ENCODE measurements around the gene KCNJ16.

Gene KCNJ16

DNA sequence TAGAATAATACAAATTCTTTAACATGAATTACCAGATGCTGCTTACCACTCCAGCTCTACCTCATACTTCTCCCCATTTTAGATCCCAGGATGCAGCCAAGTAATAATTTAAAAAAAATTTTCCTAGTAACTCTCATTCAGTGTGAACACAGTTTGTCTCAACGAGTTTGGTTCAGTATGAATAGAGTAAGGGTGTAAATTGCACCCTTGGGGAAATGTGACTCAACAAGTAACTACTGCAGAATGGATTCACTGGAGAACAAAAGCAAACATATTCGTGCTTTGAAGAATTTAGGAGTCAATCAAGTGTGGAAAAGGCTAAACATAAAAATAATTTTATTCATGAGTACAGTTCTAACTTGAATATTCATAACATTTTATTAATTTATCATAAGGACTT lies 23.0 kb downstream of the KCNJ16 start:
- no peak for DNase-seq (ENCODE audit: low read depth in 2 of 2)

DNA sequence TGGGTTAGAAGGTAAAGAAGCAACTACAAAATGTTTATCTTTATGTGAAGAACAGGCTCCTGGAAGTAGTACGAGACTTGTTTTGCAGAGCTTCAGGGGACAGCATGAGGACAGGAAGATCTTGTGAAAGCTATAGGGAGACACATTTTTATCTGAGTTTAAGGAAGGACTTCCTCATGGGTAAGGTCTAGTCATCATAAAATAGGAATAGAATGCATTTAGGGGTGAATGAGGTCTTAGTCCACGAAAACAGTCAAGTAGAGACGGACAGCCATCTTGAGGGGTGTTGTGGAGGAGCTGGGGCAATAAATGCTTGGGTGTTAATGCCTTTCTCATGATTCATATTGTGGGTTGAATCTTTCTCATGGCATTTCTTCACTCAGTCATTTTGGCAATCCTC lies 24.3 kb downstream of the KCNJ16 start:
- no peak for DNase-seq (ENCODE audit: low read depth in 2 of 2)

DNA sequence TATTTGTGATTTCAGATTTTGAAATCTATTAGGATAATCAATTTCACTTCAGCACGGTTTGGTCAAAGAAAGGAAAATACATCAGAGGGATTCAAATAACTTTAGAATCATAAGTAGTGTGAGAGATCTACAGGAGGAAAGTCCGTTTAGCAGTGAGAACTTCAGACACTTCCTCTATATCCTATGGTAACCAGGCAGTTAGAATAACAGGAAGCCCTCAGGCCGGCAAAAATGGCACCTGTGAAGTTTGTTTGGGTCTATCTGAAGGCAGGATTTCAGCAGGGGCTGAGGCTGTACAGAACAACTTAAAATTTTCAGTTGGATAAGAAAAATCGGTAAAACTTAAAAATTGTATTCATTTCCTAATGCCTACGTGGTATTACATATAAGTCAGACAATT lies 24.9 kb downstream of the KCNJ16 start:
- no peak for DNase-seq (ENCODE audit: low read depth in 2 of 2)

DNA sequence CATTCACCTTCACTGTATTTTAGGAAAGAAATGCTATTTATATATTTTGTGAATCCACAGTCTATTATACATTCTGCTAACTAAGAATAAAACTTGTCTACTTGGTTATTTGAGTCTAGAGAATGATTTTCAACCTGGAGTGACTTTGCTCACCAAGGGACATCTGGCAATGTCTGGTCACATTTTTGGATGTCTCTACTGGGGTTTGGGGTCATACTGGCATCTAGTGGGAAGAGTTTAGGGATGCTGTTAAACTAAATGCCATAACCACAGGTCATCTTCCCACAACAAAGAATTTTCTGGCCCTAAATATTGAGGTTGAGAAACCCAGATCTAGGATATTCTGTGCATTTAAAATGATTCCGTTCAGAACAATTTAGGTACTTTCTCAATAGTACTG lies 26.0 kb downstream of the KCNJ16 start:
- DNase-seq (ENCODE audit: low read depth in 2 of 2) = no peak

DNA sequence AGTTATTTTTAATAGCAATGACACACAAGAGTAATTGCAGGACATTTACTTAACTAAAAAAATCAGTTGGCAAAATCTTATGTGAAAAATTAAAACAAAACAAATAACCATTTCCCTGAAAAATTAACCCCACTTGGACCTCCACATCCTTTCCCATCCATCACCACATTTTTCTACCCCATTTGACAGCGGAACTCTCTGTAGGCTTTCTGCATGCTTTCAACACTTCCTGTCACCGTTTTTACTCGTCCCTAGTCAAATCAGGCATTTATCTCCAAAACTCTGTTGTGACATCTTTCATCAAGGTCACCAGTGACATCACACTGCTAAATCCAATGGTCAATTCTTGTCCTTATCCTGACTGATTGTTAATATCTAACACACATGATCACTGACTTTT lies 27.5 kb downstream of the KCNJ16 start:
- DNase-seq (ENCODE audit: low read depth in 2 of 2) = no peak

DNA sequence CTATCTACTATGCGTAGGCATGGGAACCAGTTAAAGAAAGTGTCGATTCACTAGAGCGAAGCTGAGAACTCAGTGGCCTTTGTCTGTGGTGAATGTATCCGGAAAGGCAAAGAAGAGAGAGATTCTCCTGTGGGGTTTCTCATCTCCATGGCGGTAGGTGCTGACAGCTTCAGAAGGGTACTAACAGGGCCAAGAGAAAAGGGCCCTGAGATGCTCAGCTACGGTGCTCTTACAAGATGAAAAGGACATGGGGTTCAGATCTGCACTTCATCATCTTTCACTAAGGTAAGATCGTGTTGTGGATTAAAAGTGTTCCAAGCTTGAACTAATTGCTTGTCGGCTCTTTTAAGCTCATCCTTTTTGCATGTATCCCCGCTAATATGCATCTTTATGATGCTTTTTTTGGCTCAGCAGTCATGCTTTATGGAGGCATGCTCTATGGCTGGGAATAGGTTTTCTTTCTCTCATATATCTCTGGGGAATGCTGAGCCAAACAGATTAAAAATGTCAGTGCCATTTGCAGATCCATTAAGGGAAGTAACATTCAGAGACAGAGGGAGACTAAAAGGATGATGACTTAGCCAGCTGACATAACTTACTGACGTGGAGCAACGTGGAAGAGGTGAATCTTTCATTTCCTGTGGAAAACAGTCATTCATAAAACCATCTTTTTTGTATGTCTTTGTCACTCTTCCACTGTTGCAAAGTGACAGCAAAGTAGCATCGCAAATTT lies 29.9 kb downstream of the KCNJ16 start:
- DNase-seq (ENCODE audit: low read depth in 2 of 2) = no peak

DNA sequence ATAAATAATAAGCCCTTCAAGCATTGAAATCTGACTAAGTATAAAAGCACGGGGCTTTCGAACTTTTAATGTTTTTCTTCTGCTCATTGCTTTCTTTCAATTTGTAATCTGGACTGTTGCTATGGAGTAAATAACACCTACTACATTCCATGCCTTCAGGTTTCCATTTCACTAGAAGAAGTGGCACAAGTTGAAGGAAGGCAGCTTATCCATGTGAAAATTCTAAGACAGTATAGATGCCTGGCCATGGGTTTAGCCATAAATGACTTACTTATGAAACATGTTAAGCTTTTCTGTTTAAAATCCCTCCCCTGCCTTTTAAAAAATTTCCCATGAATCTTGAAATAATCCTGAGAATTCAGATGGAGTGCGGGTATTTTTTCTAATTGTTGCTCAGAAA lies 30.6 kb downstream of the KCNJ16 start:
- DNase-seq (ENCODE audit: low read depth in 2 of 2) = no peak

DNA sequence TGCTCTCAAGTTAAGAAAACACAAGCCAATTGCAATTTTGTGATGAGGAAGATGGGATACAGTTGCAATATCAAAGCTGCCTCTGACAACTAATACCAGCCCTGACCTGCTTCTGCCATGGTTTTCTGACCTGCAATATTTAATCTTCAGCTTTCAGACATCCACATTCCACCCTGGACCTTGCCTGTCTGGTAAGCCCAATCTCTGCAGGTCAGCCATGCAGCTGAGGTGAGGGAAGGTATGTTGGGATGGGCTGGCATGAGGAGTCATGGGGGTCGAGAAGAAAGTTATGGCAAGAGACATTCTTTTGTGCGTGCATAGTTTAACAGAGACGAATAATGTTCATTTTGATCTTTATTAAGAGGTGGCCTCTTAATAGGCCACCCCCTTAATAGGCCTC lies 31.5 kb downstream of the KCNJ16 start:
- no peak for DNase-seq (ENCODE audit: low read depth in 2 of 2)

DNA sequence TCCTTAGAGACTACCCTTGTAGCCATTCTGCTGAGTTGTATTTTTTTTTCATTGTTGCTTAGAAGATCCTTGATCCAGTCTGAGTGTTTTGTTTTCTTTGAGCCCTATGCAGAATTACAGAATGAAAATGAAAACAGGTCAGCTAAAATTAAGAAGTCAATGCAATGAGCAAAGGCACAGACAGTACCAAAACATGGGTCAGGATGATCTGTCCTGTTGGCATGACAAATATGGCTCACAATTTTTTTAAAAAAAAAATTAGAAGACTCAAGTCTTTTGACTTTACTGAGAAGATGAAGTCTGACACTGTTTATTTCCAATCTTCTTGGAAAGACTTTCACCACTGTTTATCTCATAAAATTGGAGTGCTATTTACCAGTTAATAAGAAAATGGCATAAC lies 32.4 kb downstream of the KCNJ16 start:
- no peak for DNase-seq (ENCODE audit: low read depth in 2 of 2)

DNA sequence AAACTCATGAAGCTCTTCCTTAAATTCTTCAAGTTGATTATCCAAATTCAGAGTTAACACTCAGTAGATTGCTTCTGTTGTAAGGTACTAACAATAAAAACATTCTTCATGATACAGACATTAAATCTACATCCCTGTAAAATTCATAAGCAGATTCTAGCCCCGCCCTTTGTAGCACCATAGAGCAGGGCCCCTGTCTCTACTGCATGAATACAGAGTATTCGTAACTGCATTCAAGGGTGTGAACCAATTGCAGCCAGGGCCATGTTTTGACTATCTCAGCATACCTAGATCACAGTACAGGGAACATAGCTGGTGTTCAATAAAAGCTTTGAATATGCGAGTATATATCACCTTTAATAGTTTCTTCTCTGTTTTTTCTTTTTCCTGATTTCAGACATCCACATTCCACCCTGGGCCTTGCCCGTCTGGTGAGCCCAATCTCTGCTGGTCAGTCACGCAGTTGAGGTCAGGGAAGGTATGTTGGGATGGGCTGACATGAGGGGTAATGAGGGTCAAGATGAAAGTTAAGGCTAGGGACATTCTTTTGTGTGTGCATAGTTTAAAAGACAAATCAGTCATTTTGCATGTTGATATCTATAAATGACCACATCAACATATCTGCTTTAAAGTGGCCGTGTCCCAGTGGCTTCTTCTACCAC lies 33.0 kb downstream of the KCNJ16 start:
- DNase-seq (ENCODE audit: low read depth in 2 of 2) = no peak

DNA sequence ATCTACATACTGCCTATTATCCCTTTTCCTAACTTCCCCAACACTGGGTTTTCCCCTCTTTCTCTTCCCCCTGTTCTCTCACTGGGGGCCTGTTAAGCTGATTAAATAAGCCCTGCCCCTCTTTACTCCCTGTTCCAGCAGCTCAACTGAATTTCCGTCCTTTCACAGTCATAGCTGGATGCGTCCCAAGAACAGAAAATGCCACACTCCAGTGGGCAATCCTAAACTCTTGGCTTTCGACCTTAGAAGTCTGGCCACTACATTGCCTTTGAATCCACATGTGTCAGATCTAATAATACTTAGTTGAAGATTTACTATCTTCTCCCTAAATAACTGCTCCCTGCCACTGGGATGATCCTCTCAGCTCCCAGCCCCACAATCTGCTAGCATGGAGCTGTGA lies 34.5 kb downstream of the KCNJ16 start:
- DNase-seq (ENCODE audit: low read depth in 2 of 2) = no peak

DNA sequence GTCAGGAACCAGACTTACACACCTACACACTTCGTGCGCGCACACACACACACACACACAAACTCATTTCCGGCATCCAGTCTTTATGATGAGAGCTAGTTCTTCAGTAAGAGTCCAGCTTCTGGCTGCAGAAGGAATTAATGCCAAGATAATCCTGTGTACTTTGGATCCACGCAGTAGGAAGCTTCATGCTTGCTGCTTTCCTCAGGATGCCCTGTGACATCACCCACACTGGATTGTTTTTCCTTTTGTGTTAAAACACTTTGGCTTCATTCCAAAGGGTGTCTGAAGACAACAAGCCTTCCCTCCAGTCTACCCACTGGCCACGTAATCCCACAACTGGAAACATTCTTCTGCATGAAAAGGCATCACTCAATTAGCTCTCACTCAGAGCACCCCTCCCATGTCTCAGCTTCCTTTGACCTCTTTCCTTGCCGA lies 35.4 kb downstream of the KCNJ16 start:
- no peak for DNase-seq (ENCODE audit: low read depth in 2 of 2)

DNA sequence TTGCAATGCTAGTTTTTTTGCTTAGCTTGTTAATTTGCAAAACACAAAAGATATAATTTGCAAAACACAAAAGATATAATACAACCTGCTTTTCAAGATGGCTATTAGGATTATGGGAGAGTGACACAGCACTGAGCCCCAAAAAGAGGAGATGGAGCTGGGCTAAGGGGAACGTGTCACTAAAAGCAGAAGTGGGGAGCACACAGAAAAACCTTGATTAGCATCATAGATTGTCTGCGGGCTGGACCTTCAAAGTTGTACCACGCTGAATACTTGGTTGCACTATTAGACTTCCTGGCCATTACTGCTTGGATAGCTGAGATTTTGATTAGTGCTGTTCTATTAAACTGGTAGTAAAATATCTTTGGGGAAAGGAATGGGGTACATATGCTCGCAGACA lies 36.2 kb downstream of the KCNJ16 start:
- DNase-seq (ENCODE audit: low read depth in 2 of 2) = no peak

DNA sequence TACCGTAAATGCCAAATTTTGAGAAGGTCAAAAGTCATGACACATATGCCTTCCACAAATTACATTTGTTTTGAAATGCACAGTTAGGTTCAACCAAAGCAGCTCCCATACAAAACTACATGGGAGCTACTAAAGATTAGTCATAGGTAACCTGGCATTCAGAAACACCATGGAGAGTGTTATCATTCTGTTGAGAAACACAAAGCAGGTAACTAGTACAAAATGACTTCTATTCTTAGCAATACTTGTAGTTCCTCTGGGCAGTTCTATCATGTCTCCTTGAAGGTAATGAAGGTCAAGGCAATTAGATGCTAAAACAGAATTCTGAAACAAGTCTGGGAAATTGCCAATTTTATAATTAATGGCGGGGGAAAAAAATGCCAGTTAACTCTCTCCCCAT lies 39.4 kb downstream of the KCNJ16 start:
- no peak for DNase-seq (ENCODE audit: low read depth in 2 of 2)

DNA sequence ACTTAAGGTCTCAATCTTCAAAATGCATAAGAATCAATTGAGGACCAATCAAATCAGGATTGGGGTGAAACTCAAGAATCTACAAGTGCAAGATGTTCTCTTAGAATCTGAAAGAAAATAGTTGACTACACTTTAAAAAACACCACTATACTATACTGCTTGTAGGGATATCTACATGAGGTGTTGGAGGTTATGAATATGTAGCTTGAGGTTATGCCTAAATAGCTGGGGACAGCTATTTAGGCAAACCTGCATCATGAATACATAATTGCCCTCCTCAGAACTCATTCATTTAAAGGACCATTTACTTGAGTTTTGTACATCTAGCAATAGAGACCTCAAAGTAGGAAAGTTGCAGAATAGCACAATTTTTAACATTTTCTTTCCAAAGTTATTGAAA lies 40.1 kb downstream of the KCNJ16 start:
- DNase-seq (ENCODE audit: low read depth in 2 of 2) = no peak

DNA sequence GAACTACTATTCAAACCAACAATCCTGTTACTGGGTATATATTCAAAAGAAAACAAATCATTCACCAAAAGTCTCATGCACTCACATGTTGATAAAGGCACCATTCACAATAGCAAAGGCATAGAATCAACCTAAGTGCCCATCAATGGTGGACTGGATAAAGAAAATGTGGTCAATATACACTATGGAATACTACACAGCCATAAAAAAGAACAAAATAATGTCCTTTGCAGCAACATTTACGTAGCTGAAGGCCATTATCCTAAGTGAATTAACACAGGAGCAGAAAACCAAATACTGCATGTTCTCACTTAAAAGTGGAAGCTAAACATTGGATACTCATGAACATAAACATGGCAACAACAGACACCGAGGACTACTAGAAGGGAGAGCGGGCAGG lies 41.9 kb downstream of the KCNJ16 start:
- DNase-seq (ENCODE audit: low read depth in 2 of 2) = no peak

DNA sequence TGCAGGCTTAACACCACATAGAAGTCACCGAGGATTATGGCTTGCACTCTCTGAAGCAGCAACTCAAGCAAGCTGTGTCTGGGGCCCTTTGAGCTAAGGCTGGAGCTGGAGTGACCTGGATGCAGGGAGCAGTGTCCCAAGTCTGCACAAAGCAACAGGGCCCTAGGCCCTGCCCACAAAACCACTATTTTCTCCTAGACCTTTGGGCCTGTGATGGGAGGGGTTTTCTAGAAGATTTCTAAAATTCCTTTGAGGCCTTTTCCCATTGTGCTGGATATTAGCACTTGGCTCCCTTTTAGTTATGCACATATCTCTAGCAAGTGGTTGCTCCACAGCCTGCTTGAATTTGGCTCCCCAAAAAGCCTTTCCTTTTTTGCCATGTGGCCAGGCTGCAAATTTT lies 44.5 kb downstream of the KCNJ16 start:
- DNase-seq (ENCODE audit: low read depth in 2 of 2) = no peak

DNA sequence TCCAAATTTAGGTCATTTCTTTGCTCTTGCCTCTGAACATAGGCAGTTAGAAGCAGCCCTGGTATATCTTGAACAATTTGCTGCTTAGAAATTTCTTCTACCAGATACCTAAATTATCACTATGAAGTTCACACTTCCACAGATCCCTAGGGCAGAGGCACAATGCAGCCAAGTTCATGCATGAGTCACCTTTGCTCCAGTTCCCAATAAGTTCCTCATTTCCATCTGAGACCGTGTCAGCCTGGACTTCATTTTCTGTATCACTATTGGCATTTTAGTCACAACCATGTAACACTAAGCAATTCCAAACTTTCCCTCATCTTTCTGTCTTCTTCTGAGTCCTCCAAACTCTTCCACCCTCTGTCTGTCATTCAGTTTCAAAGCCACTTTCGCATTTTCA lies 45.0 kb downstream of the KCNJ16 start:
- DNase-seq (ENCODE audit: low read depth in 2 of 2) = no peak

DNA sequence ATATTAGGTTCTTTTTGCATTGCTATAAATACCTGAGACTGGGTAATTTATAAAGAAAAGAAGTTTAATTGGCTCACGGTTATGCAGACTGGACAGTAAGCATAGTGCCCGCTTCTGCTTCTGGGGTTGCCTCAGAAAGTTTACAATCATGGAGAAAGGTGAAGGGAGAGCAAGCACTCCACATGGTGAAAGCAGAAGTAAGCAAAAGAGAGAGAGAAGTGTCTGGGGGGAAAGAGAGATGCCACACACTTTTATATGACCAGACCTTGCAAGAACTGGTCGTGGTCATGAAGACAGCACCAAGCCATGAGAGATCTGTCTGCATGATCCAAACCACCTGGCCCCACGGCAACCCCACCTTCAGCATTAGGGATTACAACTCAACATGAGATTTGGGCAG lies 45.4 kb downstream of the KCNJ16 start:
- DNase-seq (ENCODE audit: low read depth in 2 of 2) = no peak

DNA sequence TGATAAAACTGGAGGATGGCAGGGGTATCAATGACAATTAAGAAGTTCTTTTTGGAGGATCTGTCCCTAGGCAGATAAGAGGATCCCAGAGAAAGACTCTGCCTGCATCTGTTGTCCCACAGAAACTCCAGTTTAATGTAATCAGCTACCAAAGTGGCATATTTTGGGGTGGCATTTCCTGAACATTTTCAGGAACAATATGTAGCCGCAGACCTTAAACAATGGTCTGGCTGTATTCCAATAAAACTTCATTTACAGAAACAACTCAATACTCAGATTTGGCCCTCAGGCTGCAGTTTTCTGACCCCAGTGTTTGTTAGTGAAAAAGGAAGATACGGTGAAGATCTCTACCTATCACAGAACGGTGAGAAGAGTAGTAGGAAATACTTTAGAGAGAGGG lies 46.1 kb downstream of the KCNJ16 start:
- DNase-seq (ENCODE audit: low read depth in 2 of 2) = no peak

DNA sequence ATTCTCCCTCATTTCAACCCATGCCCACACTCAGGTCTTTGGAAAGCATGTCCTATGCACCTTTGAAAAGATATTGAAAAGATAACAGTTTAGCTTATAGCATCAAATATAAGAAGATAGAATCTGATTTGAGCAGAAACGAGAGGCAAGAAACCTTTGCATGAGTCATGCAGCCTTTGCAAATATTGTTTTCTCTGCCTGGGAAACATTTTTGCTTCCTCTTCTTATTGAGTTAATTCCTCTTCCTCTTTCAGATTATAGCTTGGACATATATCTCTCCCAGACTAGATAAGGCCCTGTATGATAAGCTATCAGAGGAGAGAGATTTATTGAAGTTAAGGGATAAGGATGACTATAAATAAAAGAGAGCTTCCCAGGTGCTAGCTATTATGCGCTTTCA lies 48.2 kb downstream of the KCNJ16 start:
- DNase-seq (ENCODE audit: low read depth in 2 of 2) = no peak

DNA sequence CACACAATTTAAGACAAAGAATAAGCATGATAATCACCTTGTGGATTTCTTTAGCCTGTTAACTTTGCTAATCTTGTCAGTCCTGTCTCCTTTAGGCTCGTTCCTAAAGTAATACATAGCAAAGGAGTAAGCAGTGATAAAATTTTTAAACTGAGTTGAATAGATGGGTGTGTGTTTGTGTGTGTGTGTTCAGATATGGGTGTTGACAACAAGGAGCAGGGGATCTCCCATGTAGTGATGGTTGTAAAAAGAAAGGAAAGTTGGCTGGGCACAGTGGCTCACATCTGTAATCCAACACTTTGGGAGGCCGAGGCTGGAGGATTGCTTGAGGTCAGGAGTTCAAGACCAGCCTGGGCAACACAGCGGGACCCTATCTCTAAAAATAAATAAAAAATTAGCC lies 49.7 kb downstream of the KCNJ16 start:
- no peak for DNase-seq (ENCODE audit: low read depth in 2 of 2)

DNA sequence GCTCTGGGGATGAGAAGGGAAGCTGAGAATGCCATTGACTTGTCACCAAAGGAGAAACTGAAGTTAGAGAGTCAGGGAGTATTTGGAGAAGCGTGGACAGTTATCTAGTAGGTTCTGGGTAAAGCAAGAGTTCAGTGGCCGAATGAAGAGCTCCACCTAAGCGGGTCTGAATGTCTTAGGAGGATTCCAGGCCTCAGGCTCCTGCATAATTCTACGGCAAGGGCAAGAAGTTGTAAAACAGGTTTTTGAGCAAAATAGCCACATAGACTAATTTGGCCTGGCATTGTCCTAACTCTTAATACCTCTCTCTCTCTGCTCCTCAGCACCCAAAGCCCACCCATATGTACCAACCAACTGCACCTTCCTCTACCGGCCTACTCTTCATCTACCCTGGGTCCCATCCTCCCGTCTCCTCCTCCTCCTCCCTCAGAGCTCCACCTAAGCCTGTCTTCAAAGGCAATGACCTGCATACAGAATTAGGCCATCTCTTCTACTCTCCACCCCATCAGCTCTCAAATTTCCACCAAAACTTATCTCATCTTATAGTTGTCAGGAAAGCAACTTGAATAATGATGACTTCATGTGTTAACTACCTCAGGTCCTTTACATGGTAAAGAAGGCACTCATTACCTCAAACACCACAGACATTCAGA lies 52.3 kb downstream of the KCNJ16 start:
- DNase-seq (ENCODE audit: low read depth in 2 of 2) = no peak
